ENCODE data around the gene GNG13. TPM values are rescaled to one million over a fixed set of nuclear protein-coding genes. Genes with fewer than 3 reads are reported as not detected.

GNG13 gene
- total and polyA plus RNA-seq, 7 donors = not detected

GRCh38 chr16:842061-842476 is 41.5 kb upstream of the GNG13 start:
- Histone ChIP-seq H3K4me3 (no peak overlapping the region), H3K36me3 (ENCODE audit: insufficient read depth in 1 of 2, low read depth in 1 of 2) (no peaks in the 10 kb centered on the region), H3K4me1 (no peaks in the 10 kb centered on the region), H3K9me3 (peaks cover 1% of the 10 kb centered on the region), H3K27me3 (ENCODE audit: insufficient read depth in 3 of 3, low read length in 2 of 3) (peaks cover 0 to 40% (median 9%) of the 10 kb centered on the region in 3 donors), H3K27ac (no peak overlapping the region)
- ATAC-seq (no peak), DNase-seq (peak in 1 of 2 donors; percentile 43)
- no peak for TF ChIP-seq CTCF (IDR thresholded peaks at IDR 0.05)
- intact Hi-C loops (cut with DNase I) = no loop called here
- WGBS, 3 donors = 59 to 71% (median 70%) methylated on average over 16 to 19 of the region's 19 CpGs

DNA sequence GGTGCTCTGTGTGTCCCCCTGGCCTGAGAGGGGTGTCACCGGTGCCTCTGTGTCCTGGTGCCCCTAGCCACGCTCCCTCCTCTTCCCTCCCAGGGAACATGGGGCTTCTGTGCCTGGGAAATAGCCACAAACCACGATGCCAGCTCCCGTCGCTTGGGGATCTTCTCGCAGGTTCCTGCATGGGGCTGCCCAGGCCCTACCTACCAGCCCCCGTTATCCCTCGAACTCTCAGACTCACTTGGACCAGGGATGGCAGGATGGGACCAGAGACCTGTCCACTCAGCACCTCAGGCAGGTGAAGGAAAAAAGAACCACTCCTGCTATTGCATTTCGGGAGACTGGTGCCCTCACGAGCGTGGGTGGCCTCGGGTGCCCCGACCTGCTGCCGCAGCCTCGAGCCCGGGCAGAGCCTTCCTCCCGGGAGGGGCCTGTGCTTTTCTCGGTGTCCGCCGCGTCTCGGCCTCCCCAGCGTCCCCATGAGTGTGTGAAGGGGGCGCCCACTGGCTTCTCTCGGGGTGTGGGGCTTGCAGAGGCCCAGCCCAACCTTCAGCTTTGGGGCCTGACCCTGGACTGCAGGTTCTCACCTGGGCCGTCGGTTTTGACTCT is 41.0 kb upstream of the GNG13 start:
- intact Hi-C loops (cut with DNase I) = no loop called here
- no peak for TF ChIP-seq CTCF (IDR thresholded peaks at IDR 0.05)
- peaks cover 0 to 40% (median 9%) of the 10 kb centered on the region in 3 donors for H3K27me3 ChIP-seq (ENCODE audit: insufficient read depth in 3 of 3, low read length in 2 of 3)
- H3K27ac ChIP-seq = no peak overlapping the region
- WGBS, 3 donors = 87 to 88% (median 88%) methylated on average over 26 to 27 of the region's 27 CpGs
- H3K9me3 ChIP-seq = peaks cover 6% of the 10 kb centered on the region
- H3K4me1 ChIP-seq = no peaks in the 10 kb centered on the region
- no peaks in the 10 kb centered on the region for H3K36me3 ChIP-seq (ENCODE audit: insufficient read depth in 1 of 2, low read depth in 1 of 2)
- no peak overlapping the region for H3K4me3 ChIP-seq
- peak in 1 of 2 donors; percentile 33 for DNase-seq
- no peak for ATAC-seq

- no peak overlapping the region for H3K4me3 ChIP-seq
- ATAC-seq = no peak
- no peaks in the 10 kb centered on the region for H3K4me1 ChIP-seq
- H3K9me3 ChIP-seq = peaks cover 14% of the 10 kb centered on the region
- intact Hi-C loops (cut with DNase I) = no loop called here
- TF ChIP-seq CTCF (IDR thresholded peaks at IDR 0.05) = no peak
- WGBS, 3 donors = 75 to 81% (median 76%) methylated on average over 33 to 34 of the region's 34 CpGs
- H3K27ac ChIP-seq = no peak overlapping the region
- no peaks in the 10 kb centered on the region for H3K36me3 ChIP-seq (ENCODE audit: insufficient read depth in 1 of 2, low read depth in 1 of 2)
- peaks cover 0 to 40% (median 9%) of the 10 kb centered on the region in 3 donors for H3K27me3 ChIP-seq (ENCODE audit: insufficient read depth in 3 of 3, low read length in 2 of 3)
- peak in 1 of 2 donors; percentile 17 for DNase-seq
Measured at GRCh38 chr16:840561-841454, 40.3 kb upstream of the GNG13 start.

GRCh38 chr16:839643-840408 is 39.3 kb upstream of the GNG13 start:
- Histone ChIP-seq H3K4me1 (no peaks in the 10 kb centered on the region), H3K36me3 (ENCODE audit: insufficient read depth in 1 of 2, low read depth in 1 of 2) (no peaks in the 10 kb centered on the region), H3K9me3 (peaks cover 15% of the 10 kb centered on the region), H3K27me3 (ENCODE audit: insufficient read depth in 3 of 3, low read length in 2 of 3) (peaks cover 0 to 40% (median 9%) of the 10 kb centered on the region in 3 donors), H3K27ac (no peak overlapping the region), H3K4me3 (no peak overlapping the region)
- TF ChIP-seq CTCF (IDR thresholded peaks at IDR 0.05) = no peak
- WGBS, 3 donors = 30 to 48% (median 36%) methylated on average over 22 to 24 of the region's 24 CpGs
- DNase-seq (peak in 1 of 2 donors; percentile 53), ATAC-seq (no peak)
- intact Hi-C loops (cut with DNase I) = no loop called here

Data from psoas muscle (tissue), 8 donors.